A549 (cell line): Measurements from ENCODE around the gene ADI1.

Experiments
- EP300 ChIP-seq, 2 experiments: fragments of >200 bp; sonication (Bioruptor Twin); formaldehyde crosslinking; IDR thresholded peaks; 2 replicates in 1 of 2; 3 replicates in 1 of 2; pipeline ENCODE4 v1.6.1; 2016 to 2017
- NR3C1 ChIP-seq: fragments of >200 bp; sonication (Bioruptor Twin); formaldehyde crosslinking; IDR thresholded peaks from 3 replicates; pipeline ENCODE4 v1.6.1; 2017
- TF ChIP-seq, protein P1 (sequence below): fragments of >200 bp; sonication (Bioruptor Twin); formaldehyde crosslinking; IDR thresholded peaks from 3 replicates; pipeline ENCODE4 v1.5.1; 2016
- TF ChIP-seq, protein P2 (sequence below): fragments of 200-600 bp; sonication (generic); IDR thresholded peaks from 2 replicates; pipeline ENCODE4 v1.6.1; 2016; ENCODE audit warnings: antibody characterized with exemption, mild to moderate bottlenecking, moderate library complexity
- TF ChIP-seq, protein P3 (sequence below): IDR thresholded peaks from 2 replicates; pipeline ENCODE4 v1.6.1; 2012

DNA sequence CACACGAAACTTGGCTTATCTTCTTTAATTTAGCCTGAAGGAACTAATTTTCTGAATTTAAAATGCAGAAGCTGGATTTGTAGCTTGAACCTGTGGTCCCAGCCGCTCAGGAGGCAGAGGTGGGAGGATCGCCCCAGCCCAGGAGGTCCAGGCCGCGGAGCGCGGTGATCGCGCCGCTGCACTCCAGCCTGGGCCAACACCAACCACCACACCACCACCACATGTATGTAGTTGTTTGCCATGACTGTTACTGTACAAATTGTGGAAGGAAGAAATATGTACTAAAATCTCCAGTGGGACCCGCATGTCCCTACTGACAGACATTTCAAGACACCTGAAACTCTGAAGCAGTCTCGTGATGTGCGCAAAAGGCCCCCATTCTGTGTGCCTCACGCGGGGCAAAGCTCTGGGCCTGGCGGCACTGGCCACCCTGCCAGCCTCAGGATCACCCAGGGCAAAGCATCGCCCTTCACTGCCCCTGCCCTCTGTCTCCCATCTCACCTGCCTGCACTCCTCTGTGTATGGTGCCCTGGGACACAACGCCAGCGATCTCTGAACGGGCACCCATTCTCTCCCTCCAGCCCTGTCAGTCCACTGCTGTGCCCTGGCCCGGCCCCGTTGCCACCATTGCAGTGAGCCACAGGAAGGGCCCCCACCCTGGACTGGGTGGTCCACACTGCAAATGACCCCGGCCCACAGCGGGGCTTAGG is 10.1 kb upstream of the ADI1 start:
- TF ChIP-seq EP300 (IDR thresholded peaks at IDR 0.05) (no peak), NR3C1 (no peak)
- TF ChIP-seq, protein P1, sequence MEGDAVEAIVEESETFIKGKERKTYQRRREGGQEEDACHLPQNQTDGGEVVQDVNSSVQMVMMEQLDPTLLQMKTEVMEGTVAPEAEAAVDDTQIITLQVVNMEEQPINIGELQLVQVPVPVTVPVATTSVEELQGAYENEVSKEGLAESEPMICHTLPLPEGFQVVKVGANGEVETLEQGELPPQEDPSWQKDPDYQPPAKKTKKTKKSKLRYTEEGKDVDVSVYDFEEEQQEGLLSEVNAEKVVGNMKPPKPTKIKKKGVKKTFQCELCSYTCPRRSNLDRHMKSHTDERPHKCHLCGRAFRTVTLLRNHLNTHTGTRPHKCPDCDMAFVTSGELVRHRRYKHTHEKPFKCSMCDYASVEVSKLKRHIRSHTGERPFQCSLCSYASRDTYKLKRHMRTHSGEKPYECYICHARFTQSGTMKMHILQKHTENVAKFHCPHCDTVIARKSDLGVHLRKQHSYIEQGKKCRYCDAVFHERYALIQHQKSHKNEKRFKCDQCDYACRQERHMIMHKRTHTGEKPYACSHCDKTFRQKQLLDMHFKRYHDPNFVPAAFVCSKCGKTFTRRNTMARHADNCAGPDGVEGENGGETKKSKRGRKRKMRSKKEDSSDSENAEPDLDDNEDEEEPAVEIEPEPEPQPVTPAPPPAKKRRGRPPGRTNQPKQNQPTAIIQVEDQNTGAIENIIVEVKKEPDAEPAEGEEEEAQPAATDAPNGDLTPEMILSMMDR = no peak
- TF ChIP-seq, protein P2, sequence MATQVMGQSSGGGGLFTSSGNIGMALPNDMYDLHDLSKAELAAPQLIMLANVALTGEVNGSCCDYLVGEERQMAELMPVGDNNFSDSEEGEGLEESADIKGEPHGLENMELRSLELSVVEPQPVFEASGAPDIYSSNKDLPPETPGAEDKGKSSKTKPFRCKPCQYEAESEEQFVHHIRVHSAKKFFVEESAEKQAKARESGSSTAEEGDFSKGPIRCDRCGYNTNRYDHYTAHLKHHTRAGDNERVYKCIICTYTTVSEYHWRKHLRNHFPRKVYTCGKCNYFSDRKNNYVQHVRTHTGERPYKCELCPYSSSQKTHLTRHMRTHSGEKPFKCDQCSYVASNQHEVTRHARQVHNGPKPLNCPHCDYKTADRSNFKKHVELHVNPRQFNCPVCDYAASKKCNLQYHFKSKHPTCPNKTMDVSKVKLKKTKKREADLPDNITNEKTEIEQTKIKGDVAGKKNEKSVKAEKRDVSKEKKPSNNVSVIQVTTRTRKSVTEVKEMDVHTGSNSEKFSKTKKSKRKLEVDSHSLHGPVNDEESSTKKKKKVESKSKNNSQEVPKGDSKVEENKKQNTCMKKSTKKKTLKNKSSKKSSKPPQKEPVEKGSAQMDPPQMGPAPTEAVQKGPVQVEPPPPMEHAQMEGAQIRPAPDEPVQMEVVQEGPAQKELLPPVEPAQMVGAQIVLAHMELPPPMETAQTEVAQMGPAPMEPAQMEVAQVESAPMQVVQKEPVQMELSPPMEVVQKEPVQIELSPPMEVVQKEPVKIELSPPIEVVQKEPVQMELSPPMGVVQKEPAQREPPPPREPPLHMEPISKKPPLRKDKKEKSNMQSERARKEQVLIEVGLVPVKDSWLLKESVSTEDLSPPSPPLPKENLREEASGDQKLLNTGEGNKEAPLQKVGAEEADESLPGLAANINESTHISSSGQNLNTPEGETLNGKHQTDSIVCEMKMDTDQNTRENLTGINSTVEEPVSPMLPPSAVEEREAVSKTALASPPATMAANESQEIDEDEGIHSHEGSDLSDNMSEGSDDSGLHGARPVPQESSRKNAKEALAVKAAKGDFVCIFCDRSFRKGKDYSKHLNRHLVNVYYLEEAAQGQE = no peak
- TF ChIP-seq, protein P3, sequence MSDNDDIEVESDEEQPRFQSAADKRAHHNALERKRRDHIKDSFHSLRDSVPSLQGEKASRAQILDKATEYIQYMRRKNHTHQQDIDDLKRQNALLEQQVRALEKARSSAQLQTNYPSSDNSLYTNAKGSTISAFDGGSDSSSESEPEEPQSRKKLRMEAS = no peak
